ENCODE results near the gene UNC79. TPM values are rescaled to one million over a fixed set of nuclear protein-coding genes. Genes with fewer than 3 reads are reported as not detected.

UNC79 gene
- total RNA-seq, 1 donor from 2014 or later = 2.6 TPM

GRCh38 chr14:93566065-93566693, 135.4 kb downstream of the UNC79 start:
- H3K9me3 Mint-ChIP-seq (ENCODE audit: low read depth) = peaks cover 7% of the 10 kb centered on the region
- H3K27ac Mint-ChIP-seq = no peak overlapping the region
- no peak for TF ChIP-seq CTCF (IDR thresholded peaks at IDR 0.05; ENCODE audit: unreplicated experiment)
- peaks cover 6% of the 10 kb centered on the region for H3K4me1 Mint-ChIP-seq (ENCODE audit: low read depth)
- DNase-seq (ENCODE audit: low spot score, unreplicated experiment) = no peak
- peaks cover 2% of the 10 kb centered on the region for H3K36me3 Mint-ChIP-seq (ENCODE audit: insufficient read depth)
- H3K27me3 Mint-ChIP-seq = peaks cover 3% of the 10 kb centered on the region
- no peak overlapping the region for H3K4me3 Mint-ChIP-seq (ENCODE audit: low read depth)

- TF ChIP-seq CTCF (IDR thresholded peaks at IDR 0.05; ENCODE audit: unreplicated experiment) = no peak
- no peak overlapping the region for H3K4me3 Mint-ChIP-seq (ENCODE audit: low read depth)
- no peaks in the 10 kb centered on the region for H3K4me1 Mint-ChIP-seq (ENCODE audit: low read depth)
- H3K27ac Mint-ChIP-seq = no peak overlapping the region
- H3K27me3 Mint-ChIP-seq = no peaks in the 10 kb centered on the region
- DNase-seq (ENCODE audit: low spot score, unreplicated experiment) = no peak
- no peaks in the 10 kb centered on the region for H3K36me3 Mint-ChIP-seq (ENCODE audit: insufficient read depth)
- no peaks in the 10 kb centered on the region for H3K9me3 Mint-ChIP-seq (ENCODE audit: low read depth)
These were observed 140.5 kb downstream of the UNC79 start for GRCh38 chr14:93571275-93571674.

DNA sequence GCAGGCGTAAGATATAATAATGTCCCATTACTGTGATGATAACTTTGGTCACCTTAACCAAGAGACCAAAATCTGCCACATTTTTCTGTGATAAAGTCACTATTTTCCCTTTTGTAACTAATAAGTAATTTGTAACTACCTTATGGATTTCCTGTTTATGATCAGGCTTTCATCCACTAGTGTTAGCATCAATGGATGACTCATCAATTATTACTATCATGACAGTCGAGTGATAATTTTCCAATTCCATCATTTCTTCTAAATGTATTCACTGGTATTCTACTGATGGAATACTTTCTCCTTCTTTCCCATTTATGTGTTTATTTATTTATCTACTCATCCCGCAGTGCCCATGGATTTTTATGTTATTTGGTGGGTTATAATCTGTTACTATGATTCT, 148.4 kb downstream of the UNC79 start:
- Mint-ChIP-seq H3K9me3 (ENCODE audit: low read depth) (no peaks in the 10 kb centered on the region), H3K36me3 (ENCODE audit: insufficient read depth) (no peaks in the 10 kb centered on the region), H3K27ac (no peak overlapping the region), H3K4me1 (ENCODE audit: low read depth) (no peaks in the 10 kb centered on the region), H3K4me3 (ENCODE audit: low read depth) (no peak overlapping the region), H3K27me3 (no peaks in the 10 kb centered on the region)
- no peak for TF ChIP-seq CTCF (IDR thresholded peaks at IDR 0.05; ENCODE audit: unreplicated experiment)
- no peak for DNase-seq (ENCODE audit: low spot score, unreplicated experiment)

DNA sequence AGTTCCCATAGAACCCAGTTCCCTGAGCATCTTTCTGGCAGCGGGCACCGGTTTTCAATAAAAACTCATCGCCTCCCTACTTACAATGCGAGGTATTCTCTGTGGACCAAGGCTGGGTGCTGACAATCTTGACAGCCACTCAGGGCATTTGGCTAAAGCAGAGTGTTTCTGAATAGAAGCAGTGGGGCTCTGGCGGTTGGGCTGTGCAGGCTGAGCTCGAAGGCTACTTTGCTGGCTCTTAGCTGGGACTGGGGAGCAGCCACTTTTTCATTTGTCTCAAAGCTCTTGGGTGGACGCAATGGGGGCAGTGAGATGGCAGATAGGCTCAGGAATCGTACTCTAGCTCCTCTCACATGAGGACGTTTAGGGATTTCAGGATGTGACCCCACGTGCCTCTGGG, 151.8 kb downstream of the UNC79 start:
- no peaks in the 10 kb centered on the region for H3K36me3 Mint-ChIP-seq (ENCODE audit: insufficient read depth)
- H3K4me1 Mint-ChIP-seq (ENCODE audit: low read depth) = no peaks in the 10 kb centered on the region
- no peak overlapping the region for H3K27ac Mint-ChIP-seq
- no peak overlapping the region for H3K4me3 Mint-ChIP-seq (ENCODE audit: low read depth)
- no peak for DNase-seq (ENCODE audit: low spot score, unreplicated experiment)
- no peaks in the 10 kb centered on the region for H3K9me3 Mint-ChIP-seq (ENCODE audit: low read depth)
- no peaks in the 10 kb centered on the region for H3K27me3 Mint-ChIP-seq
- no peak for TF ChIP-seq CTCF (IDR thresholded peaks at IDR 0.05; ENCODE audit: unreplicated experiment)

DNA sequence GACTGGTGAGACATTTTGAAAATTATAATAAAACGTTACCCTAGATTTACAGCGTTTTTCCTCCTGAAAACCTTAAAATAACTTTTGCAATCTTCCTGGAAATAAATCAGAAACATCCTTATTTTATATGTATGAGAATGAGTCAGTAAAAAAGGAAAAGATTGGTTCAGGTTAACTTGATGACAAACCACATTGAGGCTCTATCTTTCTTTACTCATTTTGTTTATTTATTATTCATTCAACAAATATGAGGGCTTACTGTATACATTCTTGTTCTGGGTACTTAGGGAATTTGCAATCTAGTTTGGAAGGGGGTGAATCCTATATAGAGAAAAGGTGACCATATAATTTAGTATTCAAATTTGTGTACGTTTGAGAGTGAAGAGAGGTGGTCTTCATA, 156.6 kb downstream of the UNC79 start:
- Mint-ChIP-seq H3K4me1 (ENCODE audit: low read depth) (no peaks in the 10 kb centered on the region), H3K27ac (no peak overlapping the region), H3K27me3 (no peaks in the 10 kb centered on the region), H3K4me3 (ENCODE audit: low read depth) (no peak overlapping the region), H3K36me3 (ENCODE audit: insufficient read depth) (no peaks in the 10 kb centered on the region), H3K9me3 (ENCODE audit: low read depth) (no peaks in the 10 kb centered on the region)
- DNase-seq (ENCODE audit: low spot score, unreplicated experiment) = no peak
- no peak for TF ChIP-seq CTCF (IDR thresholded peaks at IDR 0.05; ENCODE audit: unreplicated experiment)

Measured in progenitor cell of endocrine pancreas (in vitro differentiated cells).